Ascending aorta (tissue), 2 donors: ENCODE data around the gene TNFAIP2. TPM values are rescaled to one million over a fixed set of nuclear protein-coding genes. Genes with fewer than 3 reads are reported as not detected.

ENCODE experiments used
- DNase-seq, 2 donors: peaks; one replicate each; pipeline ENCODE4 v3.0.0-alpha.2; 2019; ENCODE audit warnings: low spot score in 2 of 2
- H3K27ac ChIP-seq, 2 donors: fragments of 200-600 bp; sonication (generic); one replicate each; pipeline ENCODE4 v1.5.1; 2016 to 2017; ENCODE audit warnings: mild to moderate bottlenecking in 1 of 2
- H3K27me3 ChIP-seq: fragments of 200-600 bp; sonication (generic); one replicate; pipeline ENCODE4 v1.5.1; 2017
- H3K36me3 ChIP-seq, 2 donors: fragments of 200-600 bp; sonication (generic); one replicate each; pipeline ENCODE4 v1.5.1; 2016
- H3K4me1 ChIP-seq, 2 donors: fragments of 200-600 bp; sonication (generic); one replicate each; pipeline ENCODE4 v1.5.1; 2016 to 2017; ENCODE audit warnings: mild to moderate bottlenecking in 1 of 2
- H3K4me3 ChIP-seq, 2 donors: fragments of 200-600 bp; sonication (generic); one replicate each; pipeline ENCODE4 v1.5.1; 2016 to 2017; ENCODE audit warnings: mild to moderate bottlenecking in 1 of 2
- H3K9me3 ChIP-seq, 2 donors: fragments of 200-600 bp; sonication (generic); one replicate each; pipeline ENCODE4 v1.5.1; 2016
- intact Hi-C: fragments of 100-400 bp; cut with DNase I; formaldehyde crosslinking; loops from one replicate; pipeline ENCODE4 v1.15.1; 2023
- total RNA-seq: library from RNA; depleted of rRNA; stranded (reverse); fragments of >200 nt; gene quantifications from one replicate; pipeline ENCODE4 v1.1.0, GENCODE V29; 2016
- TF ChIP-seq, protein P1 (sequence below), 3 experiments: fragments of 200-600 bp in 2 of 3; fragments of 450-650 bp in 1 of 3; sonication (generic) in 2 of 3; IDR thresholded peaks; one replicate each; pipeline ENCODE4 v1.5.1; 2016 to 2019; ENCODE audit warnings: antibody characterized with exemption in 3 of 3, mild to moderate bottlenecking in 1 of 3, moderate library complexity in 1 of 3

Gene TNFAIP2
- total RNA-seq, 1 donor from 2014 or later, result 133 TPM

DNA sequence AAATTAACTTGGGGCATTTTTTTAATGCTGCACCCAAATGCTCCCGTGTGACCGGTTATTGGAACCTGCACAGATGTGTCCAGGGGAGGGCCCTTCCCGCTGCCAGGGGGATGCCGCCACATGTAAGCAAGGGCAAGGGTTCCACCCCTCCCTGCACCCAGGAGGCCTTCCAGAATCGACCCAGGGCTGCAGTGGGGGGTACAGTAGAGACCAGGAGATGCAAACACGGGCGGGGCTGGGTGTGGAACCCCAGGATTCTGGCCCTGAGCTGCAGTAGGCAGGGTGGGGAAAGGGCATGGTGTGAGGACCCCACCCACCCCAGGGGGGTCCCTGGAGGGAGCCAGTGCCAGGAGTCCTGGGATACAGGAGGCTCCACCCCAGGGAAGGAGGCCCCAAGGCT, 54.1 kb downstream of the TNFAIP2 start:
- DNase-seq, result no peak
- peaks cover 0 to 23% of the 10 kb centered on the region in 2 donors for H3K9me3 ChIP-seq
- no peaks in the 10 kb centered on the region for H3K27me3 ChIP-seq
- TF ChIP-seq, protein P1, sequence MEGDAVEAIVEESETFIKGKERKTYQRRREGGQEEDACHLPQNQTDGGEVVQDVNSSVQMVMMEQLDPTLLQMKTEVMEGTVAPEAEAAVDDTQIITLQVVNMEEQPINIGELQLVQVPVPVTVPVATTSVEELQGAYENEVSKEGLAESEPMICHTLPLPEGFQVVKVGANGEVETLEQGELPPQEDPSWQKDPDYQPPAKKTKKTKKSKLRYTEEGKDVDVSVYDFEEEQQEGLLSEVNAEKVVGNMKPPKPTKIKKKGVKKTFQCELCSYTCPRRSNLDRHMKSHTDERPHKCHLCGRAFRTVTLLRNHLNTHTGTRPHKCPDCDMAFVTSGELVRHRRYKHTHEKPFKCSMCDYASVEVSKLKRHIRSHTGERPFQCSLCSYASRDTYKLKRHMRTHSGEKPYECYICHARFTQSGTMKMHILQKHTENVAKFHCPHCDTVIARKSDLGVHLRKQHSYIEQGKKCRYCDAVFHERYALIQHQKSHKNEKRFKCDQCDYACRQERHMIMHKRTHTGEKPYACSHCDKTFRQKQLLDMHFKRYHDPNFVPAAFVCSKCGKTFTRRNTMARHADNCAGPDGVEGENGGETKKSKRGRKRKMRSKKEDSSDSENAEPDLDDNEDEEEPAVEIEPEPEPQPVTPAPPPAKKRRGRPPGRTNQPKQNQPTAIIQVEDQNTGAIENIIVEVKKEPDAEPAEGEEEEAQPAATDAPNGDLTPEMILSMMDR (IDR thresholded peaks at IDR 0.05), result no peak
- H3K4me1 ChIP-seq, result no peaks in the 10 kb centered on the region
- no peak overlapping the region for H3K27ac ChIP-seq
- H3K36me3 ChIP-seq, result no peaks in the 10 kb centered on the region
- intact Hi-C loops, result no loop called here
- no peak overlapping the region for H3K4me3 ChIP-seq

DNA sequence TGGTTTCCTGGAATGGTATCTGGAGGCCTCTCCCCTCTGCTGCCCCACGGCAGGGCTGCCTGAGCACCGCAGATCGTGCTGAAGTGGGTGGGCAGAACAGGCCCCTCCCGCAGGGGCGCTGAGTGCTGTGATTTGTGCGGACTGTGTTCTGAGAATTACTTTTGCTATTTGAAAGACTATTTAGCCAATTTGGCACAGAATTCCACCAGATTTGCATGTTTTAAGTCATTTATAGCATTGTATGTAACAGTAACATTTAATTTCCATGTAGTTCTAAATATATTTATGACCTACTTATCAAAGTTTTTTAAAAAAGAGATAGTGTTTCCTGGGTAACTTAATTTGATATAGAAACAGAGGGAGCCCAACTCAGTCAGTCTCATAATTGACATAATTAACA, 55.3 kb downstream of the TNFAIP2 start:
- no peak for DNase-seq
- TF ChIP-seq, protein P1 (IDR thresholded peaks at IDR 0.05), result no peak

DNA sequence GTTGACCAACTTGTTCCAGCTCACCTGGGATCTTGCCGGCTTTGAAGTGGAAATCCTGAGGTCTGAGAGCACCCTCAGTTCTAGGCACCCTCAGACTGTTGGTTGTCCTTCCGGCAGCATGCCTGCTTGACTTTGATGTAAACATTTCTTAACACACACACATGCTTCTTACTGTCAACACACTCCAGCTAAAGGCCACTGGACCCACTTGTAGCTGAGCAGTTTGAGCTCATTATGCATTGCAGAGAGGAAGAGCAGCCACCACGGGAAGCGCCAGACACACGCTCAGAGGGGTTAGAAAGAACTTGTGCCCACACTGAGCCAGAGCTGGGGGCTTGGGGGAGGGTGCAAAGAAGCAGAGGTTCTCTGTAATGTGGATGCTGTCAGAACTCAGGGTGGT, 55.8 kb downstream of the TNFAIP2 start:
- Histone ChIP-seq H3K27ac (no peak overlapping the region), H3K9me3 (peaks cover 0 to 12% of the 10 kb centered on the region in 2 donors), H3K4me3 (no peak overlapping the region), H3K36me3 (no peaks in the 10 kb centered on the region), H3K27me3 (no peaks in the 10 kb centered on the region), H3K4me1 (no peaks in the 10 kb centered on the region)
- intact Hi-C loops, result no loop called here
- DNase-seq, result no peak
- TF ChIP-seq, protein P1 (IDR thresholded peaks at IDR 0.05), result no peak

More for the DNA sequence above, 55.3 kb downstream of the TNFAIP2 start:
- Histone ChIP-seq H3K36me3 (no peaks in the 10 kb centered on the region), H3K4me1 (no peaks in the 10 kb centered on the region), H3K27me3 (no peaks in the 10 kb centered on the region), H3K27ac (no peak overlapping the region), H3K4me3 (no peak overlapping the region), H3K9me3 (peaks cover 0 to 17% of the 10 kb centered on the region in 2 donors)
- intact Hi-C loops, result no loop called here

DNA sequence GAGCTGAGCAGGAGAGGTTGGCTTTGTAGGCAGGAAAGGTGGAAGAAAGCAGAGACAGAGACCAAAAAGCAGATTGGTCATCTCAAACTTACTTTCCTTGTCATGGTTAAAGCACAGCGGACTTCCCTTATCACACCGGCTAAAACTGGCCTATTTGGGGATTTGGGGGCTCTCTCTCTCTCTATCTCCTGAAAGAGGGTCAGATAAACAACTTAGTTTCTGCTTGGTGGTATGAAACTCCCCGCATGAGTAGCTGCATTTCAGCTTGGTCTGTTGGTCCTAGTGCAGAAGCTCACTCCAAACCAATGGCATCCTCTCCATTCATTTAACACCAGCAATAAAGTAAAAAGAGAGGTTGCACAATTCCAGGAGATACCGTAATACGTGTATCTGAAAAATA, 57.1 kb downstream of the TNFAIP2 start:
- Histone ChIP-seq H3K36me3 (no peaks in the 10 kb centered on the region), H3K27me3 (no peaks in the 10 kb centered on the region), H3K27ac (no peak overlapping the region), H3K4me3 (no peak overlapping the region), H3K9me3 (peaks cover 0 to 3% of the 10 kb centered on the region in 2 donors), H3K4me1 (no peaks in the 10 kb centered on the region)
- DNase-seq, result no peak
- TF ChIP-seq, protein P1 (IDR thresholded peaks at IDR 0.05), result no peak
- intact Hi-C loops, result no loop called here

DNA sequence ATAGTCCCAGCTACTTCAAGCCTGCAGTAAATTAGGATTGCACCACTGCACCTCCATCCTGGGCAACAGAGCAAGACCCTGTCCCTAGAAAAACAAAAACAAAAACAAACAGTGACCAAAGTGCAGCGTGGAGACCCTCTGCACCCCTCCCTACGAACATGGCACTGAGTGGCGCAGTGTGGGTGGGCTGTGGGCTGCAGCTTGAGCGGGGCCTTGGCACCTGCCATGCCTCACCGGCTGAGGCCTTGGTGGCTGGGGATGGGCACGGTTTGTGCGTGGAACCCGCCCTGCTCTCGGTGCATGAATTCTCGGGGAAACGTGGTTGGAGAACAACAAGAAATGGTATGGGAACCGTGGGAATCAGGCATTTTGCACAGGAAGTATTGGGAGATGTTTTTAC, 60.8 kb downstream of the TNFAIP2 start:
- intact Hi-C loops, result loop anchor here (2.0 kb wide), 1 partner anchor 79 kb away; no protein-coding TSS in a partner anchor
- H3K4me1 ChIP-seq, result peaks cover 0 to 3% of the 10 kb centered on the region in 2 donors
- TF ChIP-seq, protein P1 (IDR thresholded peaks at IDR 0.05), result no peak
- H3K36me3 ChIP-seq, result no peaks in the 10 kb centered on the region
- no peak for DNase-seq
- no peaks in the 10 kb centered on the region for H3K9me3 ChIP-seq
- peaks cover 3% of the 10 kb centered on the region for H3K27me3 ChIP-seq
- no peak overlapping the region for H3K27ac ChIP-seq
- H3K4me3 ChIP-seq, result no peak overlapping the region
